ENCODE measurements around the gene TAPBPL.

DNA sequence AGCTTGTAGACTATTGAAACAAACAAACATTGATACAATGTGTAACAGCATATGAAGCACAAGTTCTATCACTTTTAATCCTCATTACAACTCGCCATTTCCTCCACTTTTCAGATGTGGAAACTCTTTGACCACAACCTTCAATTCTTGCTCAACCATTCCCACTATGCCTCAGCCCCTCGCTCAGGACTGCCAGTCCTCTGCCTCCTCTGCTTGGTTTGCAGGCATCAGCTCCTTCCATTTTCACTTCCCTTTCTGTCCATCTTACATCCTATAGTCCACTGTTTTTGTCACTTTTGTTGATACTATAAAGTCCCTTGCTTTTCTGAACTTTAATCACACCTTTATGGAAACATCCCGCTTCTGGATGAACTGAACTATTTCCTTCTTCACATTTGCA lies 35.2 kb upstream of the TAPBPL start:
- TF ChIP-seq, protein P1, sequence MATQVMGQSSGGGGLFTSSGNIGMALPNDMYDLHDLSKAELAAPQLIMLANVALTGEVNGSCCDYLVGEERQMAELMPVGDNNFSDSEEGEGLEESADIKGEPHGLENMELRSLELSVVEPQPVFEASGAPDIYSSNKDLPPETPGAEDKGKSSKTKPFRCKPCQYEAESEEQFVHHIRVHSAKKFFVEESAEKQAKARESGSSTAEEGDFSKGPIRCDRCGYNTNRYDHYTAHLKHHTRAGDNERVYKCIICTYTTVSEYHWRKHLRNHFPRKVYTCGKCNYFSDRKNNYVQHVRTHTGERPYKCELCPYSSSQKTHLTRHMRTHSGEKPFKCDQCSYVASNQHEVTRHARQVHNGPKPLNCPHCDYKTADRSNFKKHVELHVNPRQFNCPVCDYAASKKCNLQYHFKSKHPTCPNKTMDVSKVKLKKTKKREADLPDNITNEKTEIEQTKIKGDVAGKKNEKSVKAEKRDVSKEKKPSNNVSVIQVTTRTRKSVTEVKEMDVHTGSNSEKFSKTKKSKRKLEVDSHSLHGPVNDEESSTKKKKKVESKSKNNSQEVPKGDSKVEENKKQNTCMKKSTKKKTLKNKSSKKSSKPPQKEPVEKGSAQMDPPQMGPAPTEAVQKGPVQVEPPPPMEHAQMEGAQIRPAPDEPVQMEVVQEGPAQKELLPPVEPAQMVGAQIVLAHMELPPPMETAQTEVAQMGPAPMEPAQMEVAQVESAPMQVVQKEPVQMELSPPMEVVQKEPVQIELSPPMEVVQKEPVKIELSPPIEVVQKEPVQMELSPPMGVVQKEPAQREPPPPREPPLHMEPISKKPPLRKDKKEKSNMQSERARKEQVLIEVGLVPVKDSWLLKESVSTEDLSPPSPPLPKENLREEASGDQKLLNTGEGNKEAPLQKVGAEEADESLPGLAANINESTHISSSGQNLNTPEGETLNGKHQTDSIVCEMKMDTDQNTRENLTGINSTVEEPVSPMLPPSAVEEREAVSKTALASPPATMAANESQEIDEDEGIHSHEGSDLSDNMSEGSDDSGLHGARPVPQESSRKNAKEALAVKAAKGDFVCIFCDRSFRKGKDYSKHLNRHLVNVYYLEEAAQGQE (IDR thresholded peaks at IDR 0.05; ENCODE audit: low read depth): no peak
- no peak for TF ChIP-seq RAD21 (IDR thresholded peaks at IDR 0.05; ENCODE audit: low read depth)
- TF ChIP-seq, protein P2, sequence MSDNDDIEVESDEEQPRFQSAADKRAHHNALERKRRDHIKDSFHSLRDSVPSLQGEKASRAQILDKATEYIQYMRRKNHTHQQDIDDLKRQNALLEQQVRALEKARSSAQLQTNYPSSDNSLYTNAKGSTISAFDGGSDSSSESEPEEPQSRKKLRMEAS (IDR thresholded peaks at IDR 0.05): no peak

Data from Ishikawa (cell line).